OCI-LY7 (cell line): ENCODE data around the gene IMMP2L. TPM values are rescaled to one million over a fixed set of nuclear protein-coding genes. Genes with fewer than 3 reads are reported as not detected.
"Not testable (repeated sequence)": the region's sequence is repeated elsewhere in the genome, so short reads cannot be mapped to it uniquely, and the experiment has no call there.

ENCODE experiments used
- Bru-seq: library from RNA; stranded (reverse); fragments of 400-500 nt; gene quantifications from one replicate; lab custom pipeline; 2021; lab: Mats Ljungman, UMichigan
- BruChase-seq, 2 experiments: library from RNA; stranded (reverse); fragments of 400-500 nt; gene quantifications; one replicate each; lab custom pipeline; 2021; lab: Mats Ljungman, UMichigan
- BruUV-seq: library from RNA; stranded (reverse); fragments of 400-500 nt; replicated peaks from 2 replicates; lab custom pipeline; 2021; lab: Mats Ljungman, UMichigan
- CTCF ChIA-PET: fragments of 300-600 bp; sonication (Branson Sonifier 250); formaldehyde crosslinking; loops from one replicate; lab custom pipeline; 2022; ENCODE audit warnings: antibody characterized with exemption; ENCODE audit not compliant: unreplicated experiment; lab: Charles Lee
- POLR2A ChIA-PET: fragments of 300-600 bp; sonication (Branson Sonifier 250); formaldehyde crosslinking; loops from one replicate; lab custom pipeline; 2022; ENCODE audit warnings: antibody characterized with exemption; lab: Charles Lee
- DNase-seq: peaks from one replicate; pipeline ENCODE4 v3.0.0-alpha.2; 2015; ENCODE audit warnings: low spot score
- H2AFZ ChIP-seq: fragments of 200-600 bp; sonication (generic), shearing (Covaris generic); 2 replicates; pipeline ENCODE4 v1.6.1; 2014; ENCODE audit warnings: mild to moderate bottlenecking, antibody characterized with exemption, low read length, moderate library complexity
- H3K27ac ChIP-seq: fragments of 200-600 bp; sonication (generic); 2 replicates; pipeline ENCODE4 v1.5.1; 2014; ENCODE audit warnings: mixed run types, low read depth, mild to moderate bottlenecking, moderate library complexity, low read length, inconsistent platforms; ENCODE audit not compliant: poor library complexity, severe bottlenecking
- H3K36me3 ChIP-seq: fragments of 200-600 bp; sonication (generic); 2 replicates; pipeline ENCODE4 v1.6.1; 2014; ENCODE audit warnings: mild to moderate bottlenecking, antibody characterized with exemption, low read length, moderate library complexity, mixed read lengths; ENCODE audit not compliant: insufficient read depth
- H3K4me1 ChIP-seq: fragments of 200-600 bp; sonication (generic); 2 replicates; pipeline ENCODE4 v1.5.1; 2014; ENCODE audit warnings: mild to moderate bottlenecking, low read length; ENCODE audit not compliant: insufficient read depth, poor library complexity, severe bottlenecking
- H3K4me2 ChIP-seq: fragments of 200-600 bp; sonication (generic); 2 replicates; pipeline ENCODE4 v1.6.1; 2014; ENCODE audit warnings: mild to moderate bottlenecking, low read length
- H3K4me3 ChIP-seq: fragments of 200-600 bp; sonication (generic); 2 replicates; pipeline ENCODE4 v1.5.1; 2014; ENCODE audit warnings: mild to moderate bottlenecking, low read depth, low read length; ENCODE audit not compliant: poor library complexity, severe bottlenecking
- H3K79me2 ChIP-seq: fragments of 200-600 bp; sonication (generic); 2 replicates; pipeline ENCODE4 v1.6.1; 2016; ENCODE audit warnings: low read depth, mild to moderate bottlenecking, low read length, moderate library complexity, mixed read lengths; ENCODE audit not compliant: insufficient read depth
- H3K9me2 ChIP-seq: fragments of 200-600 bp; sonication (generic); 2 replicates; pipeline ENCODE4 v1.6.1; 2016; ENCODE audit warnings: mild to moderate bottlenecking, low read length, mixed read lengths; ENCODE audit not compliant: insufficient read depth
- H3K9me3 ChIP-seq: fragments of 200-600 bp; sonication (generic); 2 replicates; pipeline ENCODE4 v1.6.1; 2014; ENCODE audit warnings: mild to moderate bottlenecking, mixed run types, low read length, mixed read lengths
- H4K20me1 ChIP-seq: fragments of 200-600 bp; sonication (generic); 2 replicates; pipeline ENCODE4 v1.6.1; 2014; ENCODE audit warnings: mild to moderate bottlenecking, antibody characterized with exemption, low read length, moderate library complexity, mixed read lengths; ENCODE audit not compliant: insufficient read depth
- EZH2phosphoT487 ChIP-seq: fragments of 200-600 bp; sonication (generic); IDR thresholded peaks from 2 replicates; pipeline ENCODE4 v1.6.1; 2018; ENCODE audit warnings: low read depth, borderline replicate concordance, mild to moderate bottlenecking, mixed run types, antibody characterized with exemption, low read length, moderate library complexity, mixed read lengths
- intact Hi-C: fragments of 100-400 bp; cut with micrococcal nuclease; formaldehyde crosslinking; loops from one replicate; pipeline ENCODE4 v1.10.0; 2022; ENCODE audit not compliant: unreplicated experiment
- long read RNA-seq: library from polyadenylated mRNA; stranded (forward); transcript quantifications from one replicate; pipeline ENCODE4 v2.0.0, GENCODE V29; 2022
- total RNA-seq, 2 experiments: library from RNA; depleted of rRNA in 1 of 2; stranded (reverse); fragments of >200 nt in 1 of 2; shearing (Covaris generic) in 1 of 2; gene quantifications; 2 replicates each; pipeline ENCODE4 v1.2.3, GENCODE V29; 2014 to 2022
- TF ChIP-seq, protein P1 (sequence below): fragments of 200-600 bp; sonication (generic); conservative IDR thresholded peaks from 2 replicates; pipeline ENCODE4 v1.5.1; 2014; ENCODE audit warnings: mild to moderate bottlenecking, antibody characterized with exemption, low read length, moderate library complexity, mixed read lengths

IMMP2L gene
- total RNA-seq (2014; rRNA removed; shearing (Covaris generic)): 8.0 and 29.3 TPM in 2 replicates
- total RNA-seq (2022): 23.8 and 25.4 TPM in 2 replicates
- percentile 62 among the genes with signal in this experiment for Bru-seq, nascent RNA
- BruChase-seq, experiment 1, labeled RNA remaining after a 6-hour chase: percentile 76 among the genes with signal in this experiment
- percentile 79 among the genes with signal in this experiment for BruChase-seq, experiment 2, labeled RNA remaining after a 2-hour chase
- long read RNA-seq, partial matches to known transcripts: 3 of 12 reads
- long read RNA-seq, other reads (novel, unspliced or antisense): 9 of 12 reads

DNA sequence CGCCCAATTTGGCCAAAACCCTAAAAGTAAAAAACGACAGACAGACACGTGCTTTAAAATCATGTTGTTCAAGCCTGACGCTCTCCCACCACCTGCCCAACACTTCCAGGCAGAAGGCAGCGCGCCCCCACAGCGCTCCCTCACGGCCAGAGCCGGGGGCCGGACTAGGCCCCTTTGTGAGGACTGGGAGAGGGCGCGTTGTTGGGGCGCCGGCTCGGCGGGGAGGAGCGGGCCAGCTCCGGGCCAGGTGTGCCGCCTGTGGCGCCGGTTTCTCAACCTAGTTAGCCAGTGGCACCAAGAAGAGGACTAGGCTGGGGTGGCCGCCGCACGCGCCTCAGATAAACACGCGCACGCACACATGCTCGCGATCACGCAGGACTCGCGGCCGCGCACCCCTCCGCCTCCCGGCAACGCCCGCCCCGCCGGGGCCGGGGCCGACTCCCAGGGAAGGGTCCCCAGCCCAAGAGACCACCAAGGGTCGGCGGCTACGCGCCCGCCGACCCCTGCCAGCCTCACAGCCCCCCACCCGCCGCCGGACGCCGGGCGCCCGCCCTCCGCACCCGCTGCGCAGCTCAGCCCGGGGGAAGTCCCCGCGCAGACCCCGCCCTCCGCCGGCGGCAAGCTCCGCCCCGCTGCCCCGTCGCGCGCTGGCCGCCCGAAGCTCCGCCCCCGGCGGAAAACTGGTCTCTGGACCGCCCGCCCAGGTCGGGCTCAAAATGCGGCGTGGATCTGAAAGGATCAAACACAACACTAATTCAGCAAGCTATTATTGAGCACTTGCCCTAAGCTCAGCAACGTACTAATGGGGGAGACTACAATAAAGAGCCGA, at the start of gene IMMP2L:
Gene IMMP2L (minus strand): TSS at position 589 of the 829 bp plus-strand sequence.
- intact Hi-C loops: loop anchor here (1.0 to 10.0 kb wide), 5 partner anchors 35 to 643 kb away; partner anchors contain the start of genes DOCK4, LRRN3 and ZNF277
- peak within 1 kb of the TSS; percentile 51 for H3K27ac ChIP-seq
- peaks cover 16% of the 10 kb centered on the region; the same call in 1 of the 2 replicates for H3K79me2 ChIP-seq
- H3K4me3 ChIP-seq: peak within 1 kb of the TSS; percentile 76
- peak within 1 kb of the TSS; percentile 90 for H2AFZ ChIP-seq
- peaks cover 17% of the 10 kb centered on the region for H3K36me3 ChIP-seq
- H4K20me1 ChIP-seq: no peaks in the 10 kb centered on the region
- peak within 1 kb of the TSS; percentile 98 for H3K4me2 ChIP-seq
- H3K9me3 ChIP-seq: no peaks in the 10 kb centered on the region
- DNase-seq: peak; percentile 93
- no peak for TF ChIP-seq EZH2phosphoT487
- TF ChIP-seq, protein P1, sequence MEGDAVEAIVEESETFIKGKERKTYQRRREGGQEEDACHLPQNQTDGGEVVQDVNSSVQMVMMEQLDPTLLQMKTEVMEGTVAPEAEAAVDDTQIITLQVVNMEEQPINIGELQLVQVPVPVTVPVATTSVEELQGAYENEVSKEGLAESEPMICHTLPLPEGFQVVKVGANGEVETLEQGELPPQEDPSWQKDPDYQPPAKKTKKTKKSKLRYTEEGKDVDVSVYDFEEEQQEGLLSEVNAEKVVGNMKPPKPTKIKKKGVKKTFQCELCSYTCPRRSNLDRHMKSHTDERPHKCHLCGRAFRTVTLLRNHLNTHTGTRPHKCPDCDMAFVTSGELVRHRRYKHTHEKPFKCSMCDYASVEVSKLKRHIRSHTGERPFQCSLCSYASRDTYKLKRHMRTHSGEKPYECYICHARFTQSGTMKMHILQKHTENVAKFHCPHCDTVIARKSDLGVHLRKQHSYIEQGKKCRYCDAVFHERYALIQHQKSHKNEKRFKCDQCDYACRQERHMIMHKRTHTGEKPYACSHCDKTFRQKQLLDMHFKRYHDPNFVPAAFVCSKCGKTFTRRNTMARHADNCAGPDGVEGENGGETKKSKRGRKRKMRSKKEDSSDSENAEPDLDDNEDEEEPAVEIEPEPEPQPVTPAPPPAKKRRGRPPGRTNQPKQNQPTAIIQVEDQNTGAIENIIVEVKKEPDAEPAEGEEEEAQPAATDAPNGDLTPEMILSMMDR: peak; percentile 75
- no peaks in the 10 kb centered on the region for H3K9me2 ChIP-seq
- CTCF ChIA-PET: interaction anchor here (1.1 kb wide), 1 partner anchor 8 kb away, joined by 3 read pairs; no protein-coding TSS in a partner anchor
- POLR2A ChIA-PET: interaction anchor here (0.7 to 2.0 kb wide), 9 partner anchors 28 to 525 kb away, joined by 3 to 12 read pairs (median 3); no protein-coding TSS in a partner anchor
- H3K4me1 ChIP-seq: peaks cover 27% of the 10 kb centered on the region
- no TSS peak for BruUV-seq

DNA sequence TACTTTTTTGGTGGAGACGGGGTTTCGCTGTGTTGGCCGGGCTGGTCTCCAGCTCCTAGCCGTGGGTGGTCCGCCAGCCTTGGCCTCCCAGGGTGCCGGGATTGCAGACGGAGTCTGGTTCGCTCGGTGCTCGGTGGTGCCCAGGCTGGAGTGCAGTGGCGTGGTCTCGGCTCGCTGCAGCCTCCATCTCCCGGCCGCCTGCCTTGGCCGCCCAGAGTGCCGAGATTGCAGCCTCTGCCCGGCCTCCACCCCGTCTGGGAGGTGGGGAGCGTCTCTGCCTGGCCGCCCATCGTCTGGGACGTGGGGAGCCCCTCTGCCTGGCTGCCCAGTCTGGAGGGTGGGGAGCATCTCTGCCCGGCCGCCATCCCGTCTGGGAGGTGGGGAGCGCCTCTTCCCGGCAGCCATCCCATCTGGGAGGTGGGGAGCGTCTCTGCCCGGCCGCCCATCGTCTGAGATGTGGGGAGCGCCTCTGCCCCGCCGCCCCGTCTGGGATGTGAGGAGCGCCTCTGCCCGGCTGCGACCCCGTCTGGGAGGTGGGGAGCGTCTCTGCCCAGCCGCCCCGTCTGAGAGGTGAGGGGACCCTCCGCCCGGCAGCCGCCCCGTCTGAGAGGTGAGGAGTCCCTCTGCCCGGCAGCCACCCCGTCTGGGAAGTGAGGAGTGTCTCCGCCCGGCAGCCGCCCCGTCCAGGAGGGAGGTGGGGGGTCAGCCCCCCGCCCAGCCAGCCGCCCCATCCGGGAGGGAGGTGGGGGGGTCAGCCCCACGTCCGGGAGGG, 47.4 kb upstream of the IMMP2L start:
- DNase-seq, H3K9me2 ChIP-seq, H3K9me3 ChIP-seq, CTCF ChIA-PET, H3K4me2 ChIP-seq, H3K79me2 ChIP-seq, H3K36me3 ChIP-seq, H4K20me1 ChIP-seq, BruUV-seq, H2AFZ ChIP-seq, H3K4me3 ChIP-seq, intact Hi-C loops, H3K27ac ChIP-seq, H3K4me1 ChIP-seq: not testable (repeated sequence)
- POLR2A ChIA-PET: interaction anchor here (0.6 kb wide), 1 partner anchor 962 kb away, joined by 4 read pairs; no protein-coding TSS in a partner anchor

DNA sequence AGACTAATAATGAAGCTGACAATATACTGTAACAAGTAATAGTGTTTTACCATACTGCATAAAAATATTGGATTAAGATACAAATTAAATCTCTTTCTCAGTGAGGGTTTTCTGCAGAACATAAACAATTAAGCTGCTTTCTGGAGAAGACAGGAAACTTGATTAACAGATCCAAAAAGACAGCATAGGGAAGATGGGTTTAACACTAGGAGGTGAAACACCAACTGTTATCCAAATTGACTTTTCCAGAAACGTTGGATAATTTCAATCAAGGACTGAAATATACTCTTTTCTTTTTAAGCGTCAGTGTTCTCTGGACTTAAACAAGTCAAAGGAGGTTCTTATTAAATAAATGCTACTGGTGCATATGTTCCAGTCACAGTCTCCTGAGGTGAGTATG, 45.3 kb upstream of the IMMP2L start:
- no peak for DNase-seq
- CTCF ChIA-PET: no interaction called here
- H3K27ac ChIP-seq: no peak overlapping the region
- H2AFZ ChIP-seq: no peak overlapping the region
- POLR2A ChIA-PET: interaction anchor here (1.0 kb wide), 1 partner anchor 10 kb away, joined by 3 read pairs; no protein-coding TSS in a partner anchor
- no peaks in the 10 kb centered on the region for H3K79me2 ChIP-seq
- no TSS peak for BruUV-seq
- H3K36me3 ChIP-seq: no peaks in the 10 kb centered on the region
- no peak overlapping the region for H3K4me2 ChIP-seq
- no peak overlapping the region for H3K4me3 ChIP-seq
- H3K9me3 ChIP-seq: no peaks in the 10 kb centered on the region
- TF ChIP-seq EZH2phosphoT487: no peak
- TF ChIP-seq, protein P1: no peak
- H3K4me1 ChIP-seq: no peaks in the 10 kb centered on the region
- no peaks in the 10 kb centered on the region for H4K20me1 ChIP-seq
- intact Hi-C loops: no loop called here
- no peaks in the 10 kb centered on the region for H3K9me2 ChIP-seq
